Breast epithelium (tissue), 3 donors: ENCODE data around the gene MRPL24.

Experiments
- POLR2A ChIP-seq: fragments of 450-650 bp; IDR thresholded peaks from one replicate; pipeline ENCODE4 v1.6.1; 2016; ENCODE audit warnings: antibody characterized with exemption, mild to moderate bottlenecking, moderate library complexity
- TF ChIP-seq, protein P1 (sequence below), 3 donors: fragments of 450-650 bp; IDR thresholded peaks; one replicate each; pipeline ENCODE4 v1.5.1; 2016 to 2017; ENCODE audit warnings: antibody characterized with exemption in 3 of 3, mild to moderate bottlenecking in 3 of 3, moderate library complexity in 3 of 3

DNA sequence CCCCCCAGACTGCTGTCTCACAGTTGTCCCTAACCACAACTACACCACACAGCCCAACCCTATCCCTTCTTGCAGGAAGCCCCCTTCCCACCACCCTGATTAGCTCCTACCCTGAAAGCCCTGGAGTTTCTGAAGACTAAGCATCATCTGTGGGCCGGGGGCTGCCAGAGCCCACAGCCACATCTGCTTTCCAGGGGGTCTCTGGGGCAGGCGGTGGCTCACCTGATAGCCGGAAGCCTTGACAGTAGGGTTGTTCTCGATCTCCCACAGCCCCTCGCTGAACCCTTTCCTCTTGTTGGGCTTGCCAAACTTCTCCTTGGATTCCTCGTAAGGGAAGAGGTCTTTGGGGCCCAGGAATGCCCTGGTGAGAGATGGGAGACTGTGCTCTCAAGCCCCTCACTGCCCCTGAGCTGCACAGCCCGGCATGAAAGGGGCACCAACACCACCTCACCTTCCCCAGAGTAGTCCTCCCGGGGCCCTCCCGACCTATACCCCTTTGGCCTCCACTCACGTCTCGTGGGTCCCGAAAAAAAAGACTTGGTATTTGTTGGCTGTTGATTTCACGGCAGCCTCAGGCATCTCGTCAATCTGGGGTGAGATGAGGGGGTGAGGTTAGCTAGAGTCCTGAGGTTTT lies 4.0 kb upstream of the MRPL24 start:
- TF ChIP-seq, protein P1, sequence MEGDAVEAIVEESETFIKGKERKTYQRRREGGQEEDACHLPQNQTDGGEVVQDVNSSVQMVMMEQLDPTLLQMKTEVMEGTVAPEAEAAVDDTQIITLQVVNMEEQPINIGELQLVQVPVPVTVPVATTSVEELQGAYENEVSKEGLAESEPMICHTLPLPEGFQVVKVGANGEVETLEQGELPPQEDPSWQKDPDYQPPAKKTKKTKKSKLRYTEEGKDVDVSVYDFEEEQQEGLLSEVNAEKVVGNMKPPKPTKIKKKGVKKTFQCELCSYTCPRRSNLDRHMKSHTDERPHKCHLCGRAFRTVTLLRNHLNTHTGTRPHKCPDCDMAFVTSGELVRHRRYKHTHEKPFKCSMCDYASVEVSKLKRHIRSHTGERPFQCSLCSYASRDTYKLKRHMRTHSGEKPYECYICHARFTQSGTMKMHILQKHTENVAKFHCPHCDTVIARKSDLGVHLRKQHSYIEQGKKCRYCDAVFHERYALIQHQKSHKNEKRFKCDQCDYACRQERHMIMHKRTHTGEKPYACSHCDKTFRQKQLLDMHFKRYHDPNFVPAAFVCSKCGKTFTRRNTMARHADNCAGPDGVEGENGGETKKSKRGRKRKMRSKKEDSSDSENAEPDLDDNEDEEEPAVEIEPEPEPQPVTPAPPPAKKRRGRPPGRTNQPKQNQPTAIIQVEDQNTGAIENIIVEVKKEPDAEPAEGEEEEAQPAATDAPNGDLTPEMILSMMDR (IDR thresholded peaks at IDR 0.05): no peak
- TF ChIP-seq POLR2A: no peak
